GM23338 (cell line): ENCODE measurements around the gene SPG7. TPM values are rescaled to one million over a fixed set of nuclear protein-coding genes. Genes with fewer than 3 reads are reported as not detected.

ENCODE experiments used
- ATAC-seq: fragments of 200-7000 bp; cut with Tn5 transposase; 3 replicates; pipeline ENCODE4 v1.9.1; 2020
- DNase-seq: peaks from one replicate; pipeline ENCODE4 v3.0.0-alpha.2; 2015; ENCODE audit warnings: low spot score
- H2AFZ ChIP-seq: fragments of 200-600 bp; sonication (generic); 2 replicates; pipeline ENCODE4 v1.8.0; 2016; ENCODE audit warnings: antibody characterized with exemption, mild to moderate bottlenecking, moderate library complexity
- H3F3A ChIP-seq: fragments of 200-600 bp; sonication (generic); replicated peaks from 2 replicates; pipeline ENCODE4 v1.8.0; 2017; ENCODE audit warnings: antibody characterized with exemption, mixed run types, low read depth
- H3K27ac ChIP-seq: fragments of 200-600 bp; sonication (generic); 2 replicates; pipeline ENCODE4 v1.6.1; 2016; ENCODE audit warnings: low read depth
- H3K27me3 ChIP-seq: fragments of 200-600 bp; sonication (generic); 2 replicates; pipeline ENCODE4 v1.8.0; 2016; ENCODE audit warnings: mild to moderate bottlenecking, mixed run types, moderate library complexity; ENCODE audit not compliant: insufficient read depth
- H3K36me3 ChIP-seq: fragments of 200-600 bp; sonication (generic); 2 replicates; pipeline ENCODE4 v1.8.0; 2016; ENCODE audit warnings: mild to moderate bottlenecking; ENCODE audit not compliant: insufficient read depth
- H3K4me1 ChIP-seq: fragments of 200-600 bp; sonication (generic); 2 replicates; pipeline ENCODE4 v1.8.0; 2016; ENCODE audit warnings: mild to moderate bottlenecking, moderate library complexity; ENCODE audit not compliant: insufficient read depth
- H3K4me2 ChIP-seq: fragments of 200-600 bp; sonication (generic); 2 replicates; pipeline ENCODE4 v1.7.1; 2017; ENCODE audit warnings: mixed run types
- H3K4me3 ChIP-seq: fragments of 200-600 bp; sonication (generic); 2 replicates; pipeline ENCODE4 v1.6.1; 2016; ENCODE audit warnings: mixed run types
- H3K79me2 ChIP-seq: fragments of 200-600 bp; sonication (generic); replicated peaks from 2 replicates; pipeline ENCODE4 v1.8.0; 2017; ENCODE audit warnings: mild to moderate bottlenecking; ENCODE audit not compliant: insufficient read depth
- H3K9me2 ChIP-seq: fragments of 200-600 bp; sonication (generic); 2 replicates; pipeline ENCODE4 v1.8.0; 2017; ENCODE audit not compliant: insufficient read depth
- H4K20me1 ChIP-seq: fragments of 200-600 bp; sonication (generic); replicated peaks from 2 replicates; pipeline ENCODE4 v1.8.0; 2017; ENCODE audit warnings: mild to moderate bottlenecking; ENCODE audit not compliant: insufficient read depth
- H3K27ac Mint-ChIP-seq: 2 replicates; pipeline ENCODE4 v1.8.0; 2020; ENCODE audit warnings: inconsistent platforms, mild to moderate bottlenecking, moderate library complexity, mixed read lengths
- H3K27me3 Mint-ChIP-seq: 3 replicates; pipeline ENCODE4 v1.8.0; 2022; ENCODE audit warnings: low read depth, mild to moderate bottlenecking, moderate library complexity, mixed read lengths, inconsistent platforms; ENCODE audit not compliant: insufficient read depth, poor library complexity
- H3K36me3 Mint-ChIP-seq: 3 replicates; pipeline ENCODE4 v1.8.0; 2021; ENCODE audit warnings: low read depth, mild to moderate bottlenecking, inconsistent platforms, moderate library complexity, mixed read lengths
- H3K4me1 Mint-ChIP-seq: 3 replicates; pipeline ENCODE4 v1.8.0; 2020; ENCODE audit warnings: mild to moderate bottlenecking, inconsistent platforms, mixed read lengths
- H3K4me3 Mint-ChIP-seq: 3 replicates; pipeline ENCODE4 v1.8.0; 2021; ENCODE audit warnings: moderate library complexity, mild to moderate bottlenecking, inconsistent platforms, mixed read lengths
- H3K9me3 Mint-ChIP-seq: 3 replicates; pipeline ENCODE4 v1.8.0; 2020; ENCODE audit warnings: moderate library complexity, mild to moderate bottlenecking, inconsistent platforms, mixed read lengths
- CREB1 ChIP-seq: fragments of 250-450 bp; sonication (Bioruptor Pico); IDR thresholded peaks from 2 replicates; pipeline ENCODE4 v1.5.0; 2020; ENCODE audit warnings: low read depth, mild to moderate bottlenecking, moderate library complexity
- ETS1 ChIP-seq: IDR thresholded peaks from 2 replicates; pipeline ENCODE4 v1.6.1; 2016; ENCODE audit warnings: antibody characterized with exemption
- EZH2 ChIP-seq: fragments of 200-600 bp; sonication (generic); IDR thresholded peaks from one replicate; pipeline ENCODE4 v1.8.0; 2017; ENCODE audit warnings: antibody characterized with exemption, mild to moderate bottlenecking, low read depth; ENCODE audit not compliant: unreplicated experiment
- EZH2phosphoT487 ChIP-seq: fragments of 200-600 bp; sonication (generic); IDR thresholded peaks from one replicate; pipeline ENCODE4 v1.8.1; 2018; ENCODE audit warnings: antibody characterized with exemption; ENCODE audit not compliant: unreplicated experiment
- NANOG ChIP-seq: IDR thresholded peaks from 2 replicates; pipeline ENCODE4 v1.6.1; 2016; ENCODE audit warnings: antibody characterized with exemption, borderline replicate concordance
- POLR2AphosphoS5 ChIP-seq: IDR thresholded peaks from 2 replicates; pipeline ENCODE4 v1.6.1; 2016; ENCODE audit warnings: antibody characterized with exemption, low read depth
- STAT1 ChIP-seq: IDR thresholded peaks from one replicate; pipeline ENCODE4 v1.6.1; 2016; ENCODE audit warnings: antibody characterized with exemption; ENCODE audit not compliant: unreplicated experiment
- ZNF331 ChIP-seq: fragments of 250-450 bp; sonication (Bioruptor Pico); IDR thresholded peaks from 2 replicates; pipeline ENCODE4 v1.5.0; 2020; ENCODE audit warnings: low read depth, mild to moderate bottlenecking, moderate library complexity
- polyA plus RNA-seq: library from polyadenylated mRNA; unstranded; fragments of >200 nt; fragmentation: Nextera tagmentation; extraction: Ambion mirVana; gene quantifications from 2 replicates; pipeline ENCODE4 v1.2.1, GENCODE V29; 2016
- total RNA-seq: library from RNA; depleted of rRNA; stranded (reverse); fragments of >200 nt; shearing (Covaris generic); gene quantifications from 2 replicates; pipeline ENCODE4 v1.2.3, GENCODE V29; 2014
- TF ChIP-seq, protein P1 (sequence below), 2 experiments: fragments of 200-600 bp in 1 of 2; sonication (generic) in 1 of 2; conservative IDR thresholded peaks; 2 replicates each; pipeline versions ENCODE4 v1.5.1 to v1.6.1; 2016 to 2017; ENCODE audit warnings: antibody characterized with exemption in 2 of 2, low read depth in 2 of 2, mild to moderate bottlenecking in 2 of 2, moderate library complexity in 1 of 2
- TF ChIP-seq, protein P2 (sequence below): fragments of 250-450 bp; sonication (Bioruptor Pico); IDR thresholded peaks from 2 replicates; pipeline ENCODE4 v1.5.0; 2020; ENCODE audit warnings: mild to moderate bottlenecking, moderate library complexity
- TF ChIP-seq, protein P3 (sequence below): IDR thresholded peaks from one replicate; pipeline ENCODE4 v1.6.1; 2018; ENCODE audit warnings: antibody characterized with exemption; ENCODE audit not compliant: unreplicated experiment

Gene SPG7
- total and polyA plus RNA-seq, 2 experiments from 2014 or later, result 77.1 to 267 TPM

DNA sequence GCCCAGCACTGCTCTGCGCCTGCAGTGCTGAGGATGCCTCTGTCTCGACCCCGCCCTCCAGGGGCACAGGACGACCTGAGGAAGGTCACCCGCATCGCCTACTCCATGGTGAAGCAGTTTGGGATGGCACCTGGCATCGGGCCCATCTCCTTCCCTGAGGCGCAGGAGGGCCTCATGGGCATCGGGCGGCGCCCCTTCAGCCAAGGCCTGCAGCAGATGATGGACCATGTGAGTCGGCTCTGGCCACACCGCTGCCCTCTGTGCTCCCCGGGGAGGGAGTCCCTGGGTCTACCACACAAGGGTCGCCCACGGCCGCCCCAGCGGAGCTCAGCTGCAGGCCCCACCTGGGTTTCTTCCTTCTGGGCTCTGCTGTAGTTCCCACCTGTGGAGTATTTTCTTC lies 45.5 kb downstream of the SPG7 start:
- H3K9me3 Mint-ChIP-seq, result no peaks in the 10 kb centered on the region
- H3K4me1 Mint-ChIP-seq, result peaks cover 2% of the 10 kb centered on the region; the same call in 1 of the 3 replicates
- Histone ChIP-seq H3K9me2 (no peaks in the 10 kb centered on the region), H3K36me3 (peaks cover 14% of the 10 kb centered on the region; the same call in 1 of the 2 replicates), H3K27me3 (no peaks in the 10 kb centered on the region), H3K4me2 (no peak overlapping the region), H3K79me2 (no peaks in the 10 kb centered on the region), H3K27ac (no peak overlapping the region), H2AFZ (no peak overlapping the region), H4K20me1 (no peaks in the 10 kb centered on the region; the same call in 1 of the 2 replicates), H3K4me3 (no peak overlapping the region), H3K4me1 (no peaks in the 10 kb centered on the region), H3F3A (peaks cover 29% of the 10 kb centered on the region; the same call in 1 of the 2 replicates)
- peaks cover 69% of the 10 kb centered on the region for H3K36me3 Mint-ChIP-seq
- ATAC-seq (no peak), DNase-seq (no peak)
- no peak overlapping the region for H3K4me3 Mint-ChIP-seq
- H3K27ac Mint-ChIP-seq, result no peak overlapping the region
- TF ChIP-seq EZH2 (no peak), NANOG (no peak), EZH2phosphoT487 (no peak), STAT1 (no peak), CREB1 (CRISPR knock-in tag) (no peak), ETS1 (no peak), ZNF331 (CRISPR knock-in tag) (no peak), POLR2AphosphoS5 (no peak)
- TF ChIP-seq, protein P1, sequence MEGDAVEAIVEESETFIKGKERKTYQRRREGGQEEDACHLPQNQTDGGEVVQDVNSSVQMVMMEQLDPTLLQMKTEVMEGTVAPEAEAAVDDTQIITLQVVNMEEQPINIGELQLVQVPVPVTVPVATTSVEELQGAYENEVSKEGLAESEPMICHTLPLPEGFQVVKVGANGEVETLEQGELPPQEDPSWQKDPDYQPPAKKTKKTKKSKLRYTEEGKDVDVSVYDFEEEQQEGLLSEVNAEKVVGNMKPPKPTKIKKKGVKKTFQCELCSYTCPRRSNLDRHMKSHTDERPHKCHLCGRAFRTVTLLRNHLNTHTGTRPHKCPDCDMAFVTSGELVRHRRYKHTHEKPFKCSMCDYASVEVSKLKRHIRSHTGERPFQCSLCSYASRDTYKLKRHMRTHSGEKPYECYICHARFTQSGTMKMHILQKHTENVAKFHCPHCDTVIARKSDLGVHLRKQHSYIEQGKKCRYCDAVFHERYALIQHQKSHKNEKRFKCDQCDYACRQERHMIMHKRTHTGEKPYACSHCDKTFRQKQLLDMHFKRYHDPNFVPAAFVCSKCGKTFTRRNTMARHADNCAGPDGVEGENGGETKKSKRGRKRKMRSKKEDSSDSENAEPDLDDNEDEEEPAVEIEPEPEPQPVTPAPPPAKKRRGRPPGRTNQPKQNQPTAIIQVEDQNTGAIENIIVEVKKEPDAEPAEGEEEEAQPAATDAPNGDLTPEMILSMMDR (conservative IDR thresholded peaks at IDR 0.05; ENCODE audit: low read depth in 2 of 2), result no peak
- TF ChIP-seq, protein P2, sequence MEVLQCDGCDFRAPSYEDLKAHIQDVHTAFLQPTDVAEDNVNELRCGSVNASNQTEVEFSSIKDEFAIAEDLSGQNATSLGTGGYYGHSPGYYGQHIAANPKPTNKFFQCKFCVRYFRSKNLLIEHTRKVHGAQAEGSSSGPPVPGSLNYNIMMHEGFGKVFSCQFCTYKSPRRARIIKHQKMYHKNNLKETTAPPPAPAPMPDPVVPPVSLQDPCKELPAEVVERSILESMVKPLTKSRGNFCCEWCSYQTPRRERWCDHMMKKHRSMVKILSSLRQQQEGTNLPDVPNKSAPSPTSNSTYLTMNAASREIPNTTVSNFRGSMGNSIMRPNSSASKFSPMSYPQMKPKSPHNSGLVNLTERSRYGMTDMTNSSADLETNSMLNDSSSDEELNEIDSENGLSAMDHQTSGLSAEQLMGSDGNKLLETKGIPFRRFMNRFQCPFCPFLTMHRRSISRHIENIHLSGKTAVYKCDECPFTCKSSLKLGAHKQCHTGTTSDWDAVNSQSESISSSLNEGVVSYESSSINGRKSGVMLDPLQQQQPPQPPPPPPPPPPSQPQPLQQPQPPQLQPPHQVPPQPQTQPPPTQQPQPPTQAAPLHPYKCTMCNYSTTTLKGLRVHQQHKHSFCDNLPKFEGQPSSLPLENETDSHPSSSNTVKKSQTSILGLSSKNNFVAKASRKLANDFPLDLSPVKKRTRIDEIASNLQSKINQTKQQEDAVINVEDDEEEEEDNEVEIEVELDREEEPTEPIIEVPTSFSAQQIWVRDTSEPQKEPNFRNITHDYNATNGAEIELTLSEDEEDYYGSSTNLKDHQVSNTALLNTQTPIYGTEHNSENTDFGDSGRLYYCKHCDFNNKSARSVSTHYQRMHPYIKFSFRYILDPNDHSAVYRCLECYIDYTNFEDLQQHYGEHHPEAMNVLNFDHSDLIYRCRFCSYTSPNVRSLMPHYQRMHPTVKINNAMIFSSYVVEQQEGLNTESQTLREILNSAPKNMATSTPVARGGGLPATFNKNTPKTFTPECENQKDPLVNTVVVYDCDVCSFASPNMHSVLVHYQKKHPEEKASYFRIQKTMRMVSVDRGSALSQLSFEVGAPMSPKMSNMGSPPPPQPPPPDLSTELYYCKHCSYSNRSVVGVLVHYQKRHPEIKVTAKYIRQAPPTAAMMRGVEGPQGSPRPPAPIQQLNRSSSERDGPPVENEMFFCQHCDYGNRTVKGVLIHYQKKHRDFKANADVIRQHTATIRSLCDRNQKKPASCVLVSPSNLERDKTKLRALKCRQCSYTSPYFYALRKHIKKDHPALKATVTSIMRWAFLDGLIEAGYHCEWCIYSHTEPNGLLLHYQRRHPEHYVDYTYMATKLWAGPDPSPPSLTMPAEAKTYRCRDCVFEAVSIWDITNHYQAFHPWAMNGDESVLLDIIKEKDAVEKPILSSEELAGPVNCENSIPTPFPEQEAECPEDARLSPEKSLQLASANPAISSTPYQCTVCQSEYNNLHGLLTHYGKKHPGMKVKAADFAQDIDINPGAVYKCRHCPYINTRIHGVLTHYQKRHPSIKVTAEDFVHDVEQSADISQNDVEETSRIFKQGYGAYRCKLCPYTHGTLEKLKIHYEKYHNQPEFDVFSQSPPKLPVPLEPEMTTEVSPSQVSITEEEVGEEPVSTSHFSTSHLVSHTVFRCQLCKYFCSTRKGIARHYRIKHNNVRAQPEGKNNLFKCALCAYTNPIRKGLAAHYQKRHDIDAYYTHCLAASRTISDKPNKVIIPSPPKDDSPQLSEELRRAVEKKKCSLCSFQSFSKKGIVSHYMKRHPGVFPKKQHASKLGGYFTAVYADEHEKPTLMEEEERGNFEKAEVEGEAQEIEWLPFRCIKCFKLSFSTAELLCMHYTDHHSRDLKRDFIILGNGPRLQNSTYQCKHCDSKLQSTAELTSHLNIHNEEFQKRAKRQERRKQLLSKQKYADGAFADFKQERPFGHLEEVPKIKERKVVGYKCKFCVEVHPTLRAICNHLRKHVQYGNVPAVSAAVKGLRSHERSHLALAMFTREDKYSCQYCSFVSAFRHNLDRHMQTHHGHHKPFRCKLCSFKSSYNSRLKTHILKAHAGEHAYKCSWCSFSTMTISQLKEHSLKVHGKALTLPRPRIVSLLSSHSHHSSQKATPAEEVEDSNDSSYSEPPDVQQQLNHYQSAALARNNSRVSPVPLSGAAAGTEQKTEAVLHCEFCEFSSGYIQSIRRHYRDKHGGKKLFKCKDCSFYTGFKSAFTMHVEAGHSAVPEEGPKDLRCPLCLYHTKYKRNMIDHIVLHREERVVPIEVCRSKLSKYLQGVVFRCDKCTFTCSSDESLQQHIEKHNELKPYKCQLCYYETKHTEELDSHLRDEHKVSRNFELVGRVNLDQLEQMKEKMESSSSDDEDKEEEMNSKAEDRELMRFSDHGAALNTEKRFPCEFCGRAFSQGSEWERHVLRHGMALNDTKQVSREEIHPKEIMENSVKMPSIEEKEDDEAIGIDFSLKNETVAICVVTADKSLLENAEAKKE, result no peak
- TF ChIP-seq, protein P3, sequence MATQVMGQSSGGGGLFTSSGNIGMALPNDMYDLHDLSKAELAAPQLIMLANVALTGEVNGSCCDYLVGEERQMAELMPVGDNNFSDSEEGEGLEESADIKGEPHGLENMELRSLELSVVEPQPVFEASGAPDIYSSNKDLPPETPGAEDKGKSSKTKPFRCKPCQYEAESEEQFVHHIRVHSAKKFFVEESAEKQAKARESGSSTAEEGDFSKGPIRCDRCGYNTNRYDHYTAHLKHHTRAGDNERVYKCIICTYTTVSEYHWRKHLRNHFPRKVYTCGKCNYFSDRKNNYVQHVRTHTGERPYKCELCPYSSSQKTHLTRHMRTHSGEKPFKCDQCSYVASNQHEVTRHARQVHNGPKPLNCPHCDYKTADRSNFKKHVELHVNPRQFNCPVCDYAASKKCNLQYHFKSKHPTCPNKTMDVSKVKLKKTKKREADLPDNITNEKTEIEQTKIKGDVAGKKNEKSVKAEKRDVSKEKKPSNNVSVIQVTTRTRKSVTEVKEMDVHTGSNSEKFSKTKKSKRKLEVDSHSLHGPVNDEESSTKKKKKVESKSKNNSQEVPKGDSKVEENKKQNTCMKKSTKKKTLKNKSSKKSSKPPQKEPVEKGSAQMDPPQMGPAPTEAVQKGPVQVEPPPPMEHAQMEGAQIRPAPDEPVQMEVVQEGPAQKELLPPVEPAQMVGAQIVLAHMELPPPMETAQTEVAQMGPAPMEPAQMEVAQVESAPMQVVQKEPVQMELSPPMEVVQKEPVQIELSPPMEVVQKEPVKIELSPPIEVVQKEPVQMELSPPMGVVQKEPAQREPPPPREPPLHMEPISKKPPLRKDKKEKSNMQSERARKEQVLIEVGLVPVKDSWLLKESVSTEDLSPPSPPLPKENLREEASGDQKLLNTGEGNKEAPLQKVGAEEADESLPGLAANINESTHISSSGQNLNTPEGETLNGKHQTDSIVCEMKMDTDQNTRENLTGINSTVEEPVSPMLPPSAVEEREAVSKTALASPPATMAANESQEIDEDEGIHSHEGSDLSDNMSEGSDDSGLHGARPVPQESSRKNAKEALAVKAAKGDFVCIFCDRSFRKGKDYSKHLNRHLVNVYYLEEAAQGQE, result no peak
- peaks cover 8% of the 10 kb centered on the region for H3K27me3 Mint-ChIP-seq
